WERI-Rb-1 (cell line): ENCODE results near the gene IFFO2.

Experiments
- DNase-seq: peaks from one replicate; pipeline ENCODE4 v3.0.0-alpha.2; 2020
- H3K27ac ChIP-seq: fragments of 250-450 bp; sonication (Bioruptor Pico); 2 replicates; pipeline ENCODE4 v1.5.1; 2020; ENCODE audit warnings: mild to moderate bottlenecking, moderate library complexity
- H3K27me3 ChIP-seq: fragments of 250-450 bp; sonication (Bioruptor Pico); 2 replicates; pipeline ENCODE4 v1.5.1; 2021; ENCODE audit warnings: mild to moderate bottlenecking, low read depth, moderate library complexity; ENCODE audit not compliant: insufficient read depth, severe bottlenecking
- H3K36me3 ChIP-seq: fragments of 250-450 bp; sonication (Bioruptor Pico); 2 replicates; pipeline ENCODE4 v1.5.1; 2020; ENCODE audit warnings: mild to moderate bottlenecking, moderate library complexity
- H3K4me3 ChIP-seq: 2 replicates; pipeline ENCODE4 v1.5.1; 2011; ENCODE audit warnings: low read depth, mild to moderate bottlenecking, control low read depth, low read length
- H3K9me3 ChIP-seq: fragments of 250-450 bp; sonication (Bioruptor Pico); 2 replicates; pipeline ENCODE4 v1.5.1; 2021; ENCODE audit warnings: mild to moderate bottlenecking, moderate library complexity; ENCODE audit not compliant: severe bottlenecking
- CTCF ChIP-seq: IDR thresholded peaks from 2 replicates; pipeline ENCODE4 v1.5.1; 2011; ENCODE audit warnings: low read depth, mild to moderate bottlenecking, control low read depth, inconsistent platforms, low read length

Gene IFFO2

GRCh38 chr1:18882486-18882885, 74.0 kb downstream of the IFFO2 start:
- Histone ChIP-seq H3K9me3 (no peaks in the 10 kb centered on the region), H3K4me3 (no peak overlapping the region), H3K36me3 (no peaks in the 10 kb centered on the region), H3K27me3 (no peaks in the 10 kb centered on the region), H3K27ac (no peak overlapping the region)
- no peak for DNase-seq
- no peak for TF ChIP-seq CTCF

- Histone ChIP-seq H3K27me3 (no peaks in the 10 kb centered on the region), H3K9me3 (no peaks in the 10 kb centered on the region), H3K36me3 (no peaks in the 10 kb centered on the region), H3K4me3 (no peak overlapping the region), H3K27ac (no peak overlapping the region)
- no peak for TF ChIP-seq CTCF
- DNase-seq, result no peak
Observed at GRCh38 chr1:18881642-18882431, 74.6 kb downstream of the IFFO2 start.

DNA sequence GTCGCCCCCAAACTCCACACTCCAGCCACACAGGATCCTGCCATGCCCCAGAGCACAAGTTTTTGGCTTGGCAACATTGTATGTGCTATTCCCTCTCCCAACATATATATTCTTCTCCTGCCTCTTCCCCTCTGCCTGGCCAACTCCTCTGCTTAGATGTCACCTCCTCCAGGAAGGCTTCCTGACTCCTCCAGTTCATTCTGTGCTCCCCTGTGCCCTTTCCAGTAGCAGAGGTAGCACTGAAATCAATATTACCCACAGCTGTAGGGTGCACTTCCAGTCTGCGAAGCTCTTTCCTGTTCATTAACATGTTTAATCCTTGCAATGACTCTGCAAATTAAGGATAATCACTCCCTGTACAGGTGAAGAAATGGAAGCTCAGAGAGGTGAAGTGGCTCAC, 75.3 kb downstream of the IFFO2 start:
- no peak for TF ChIP-seq CTCF
- no peaks in the 10 kb centered on the region for H3K27me3 ChIP-seq
- H3K9me3 ChIP-seq, result no peaks in the 10 kb centered on the region
- no peak for DNase-seq
- no peak overlapping the region for H3K4me3 ChIP-seq
- H3K36me3 ChIP-seq, result no peaks in the 10 kb centered on the region
- no peak overlapping the region for H3K27ac ChIP-seq

GRCh38 chr1:18880585-18880984, 75.9 kb downstream of the IFFO2 start:
- H3K27ac ChIP-seq, result no peak overlapping the region
- TF ChIP-seq CTCF, result no peak
- H3K9me3 ChIP-seq, result no peaks in the 10 kb centered on the region
- no peaks in the 10 kb centered on the region for H3K36me3 ChIP-seq
- no peak for DNase-seq
- H3K4me3 ChIP-seq, result no peak overlapping the region
- H3K27me3 ChIP-seq, result no peaks in the 10 kb centered on the region

- H3K9me3 ChIP-seq, result no peaks in the 10 kb centered on the region
- H3K4me3 ChIP-seq, result no peak overlapping the region
- TF ChIP-seq CTCF, result no peak
- no peaks in the 10 kb centered on the region for H3K36me3 ChIP-seq
- peak; percentile 66 for DNase-seq
- no peaks in the 10 kb centered on the region for H3K27me3 ChIP-seq
- no peak overlapping the region for H3K27ac ChIP-seq
Observed at GRCh38 chr1:18879791-18880309, 76.6 kb downstream of the IFFO2 start.

- H3K4me3 ChIP-seq, result no peak overlapping the region
- H3K36me3 ChIP-seq, result no peaks in the 10 kb centered on the region
- TF ChIP-seq CTCF, result no peak
- H3K27me3 ChIP-seq, result no peaks in the 10 kb centered on the region
- H3K27ac ChIP-seq, result no peak overlapping the region
- H3K9me3 ChIP-seq, result no peaks in the 10 kb centered on the region
- DNase-seq, result no peak
Observed at GRCh38 chr1:18879215-18879790, 77.2 kb downstream of the IFFO2 start.
